AG04449 (cell line): ENCODE data around the gene SKA1.

Source experiments
- CTCF ChIA-PET: fragments of 350-600 bp; formaldehyde crosslinking; extraction: SDS; loops from one replicate; lab custom pipeline; 2021; ENCODE audit warnings: antibody characterized with exemption; lab: Yijun Ruan, JAX
- POLR2A ChIA-PET: fragments of 400-600, 350-600 bp; formaldehyde crosslinking; extraction: SDS; loops from one replicate; lab custom pipeline; 2020; ENCODE audit warnings: antibody characterized with exemption, inconsistent platforms; lab: Yijun Ruan, JAX
- DNase-seq: peaks from one replicate; pipeline ENCODE4 v3.0.0-alpha.2; 2010; ENCODE audit warnings: low read depth, low spot score
- H3K4me3 ChIP-seq: 2 replicates; pipeline ENCODE4 v1.5.1; 2011; ENCODE audit warnings: low read depth, mild to moderate bottlenecking, control low read depth, low read length
- TF ChIP-seq, protein P1 (sequence below): IDR thresholded peaks from one replicate; pipeline ENCODE4 v1.5.1; 2011; ENCODE audit warnings: mild to moderate bottlenecking, moderate library complexity, low read length, control low read depth, inconsistent platforms; ENCODE audit not compliant: insufficient read depth; ENCODE audit errors: missing control alignments

The SKA1 gene

DNA sequence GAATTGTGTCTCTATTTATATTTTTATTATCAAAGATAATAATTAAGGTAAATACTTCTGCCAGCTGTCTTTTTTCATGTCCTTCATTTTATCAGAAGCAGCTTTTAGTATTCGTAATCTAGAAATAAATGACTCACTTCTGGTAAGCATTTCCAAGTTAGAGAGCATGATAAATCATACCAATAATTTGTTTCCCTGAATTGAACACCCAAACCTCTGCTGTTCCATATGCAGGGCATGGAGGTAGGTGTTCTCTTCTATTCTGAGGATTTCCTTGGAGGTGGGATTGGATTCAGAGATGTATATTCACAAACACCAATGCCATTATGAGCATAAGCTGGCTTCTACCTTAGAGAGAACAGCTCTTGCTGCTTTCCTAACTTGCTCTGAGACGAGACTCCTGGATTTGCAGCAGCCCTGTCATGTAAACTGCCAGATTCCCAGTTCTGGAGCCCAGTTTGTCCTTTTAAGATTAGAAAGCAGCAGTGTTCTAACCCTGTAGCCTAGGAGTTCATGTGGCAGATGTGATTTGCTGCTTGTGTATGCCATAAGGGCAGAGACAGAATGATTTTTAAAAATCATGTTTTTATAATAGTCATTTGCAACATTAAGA, 47.5 kb downstream of the SKA1 start:
- H3K4me3 ChIP-seq, result no peak overlapping the region
- CTCF ChIA-PET, result interaction anchor here (1.3 kb wide), 1 partner anchor 10 kb away, joined by 3 read pairs; no protein-coding TSS in a partner anchor
- POLR2A ChIA-PET, result no interaction called here
- TF ChIP-seq, protein P1, sequence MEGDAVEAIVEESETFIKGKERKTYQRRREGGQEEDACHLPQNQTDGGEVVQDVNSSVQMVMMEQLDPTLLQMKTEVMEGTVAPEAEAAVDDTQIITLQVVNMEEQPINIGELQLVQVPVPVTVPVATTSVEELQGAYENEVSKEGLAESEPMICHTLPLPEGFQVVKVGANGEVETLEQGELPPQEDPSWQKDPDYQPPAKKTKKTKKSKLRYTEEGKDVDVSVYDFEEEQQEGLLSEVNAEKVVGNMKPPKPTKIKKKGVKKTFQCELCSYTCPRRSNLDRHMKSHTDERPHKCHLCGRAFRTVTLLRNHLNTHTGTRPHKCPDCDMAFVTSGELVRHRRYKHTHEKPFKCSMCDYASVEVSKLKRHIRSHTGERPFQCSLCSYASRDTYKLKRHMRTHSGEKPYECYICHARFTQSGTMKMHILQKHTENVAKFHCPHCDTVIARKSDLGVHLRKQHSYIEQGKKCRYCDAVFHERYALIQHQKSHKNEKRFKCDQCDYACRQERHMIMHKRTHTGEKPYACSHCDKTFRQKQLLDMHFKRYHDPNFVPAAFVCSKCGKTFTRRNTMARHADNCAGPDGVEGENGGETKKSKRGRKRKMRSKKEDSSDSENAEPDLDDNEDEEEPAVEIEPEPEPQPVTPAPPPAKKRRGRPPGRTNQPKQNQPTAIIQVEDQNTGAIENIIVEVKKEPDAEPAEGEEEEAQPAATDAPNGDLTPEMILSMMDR, result no peak
- no peak for DNase-seq

DNA sequence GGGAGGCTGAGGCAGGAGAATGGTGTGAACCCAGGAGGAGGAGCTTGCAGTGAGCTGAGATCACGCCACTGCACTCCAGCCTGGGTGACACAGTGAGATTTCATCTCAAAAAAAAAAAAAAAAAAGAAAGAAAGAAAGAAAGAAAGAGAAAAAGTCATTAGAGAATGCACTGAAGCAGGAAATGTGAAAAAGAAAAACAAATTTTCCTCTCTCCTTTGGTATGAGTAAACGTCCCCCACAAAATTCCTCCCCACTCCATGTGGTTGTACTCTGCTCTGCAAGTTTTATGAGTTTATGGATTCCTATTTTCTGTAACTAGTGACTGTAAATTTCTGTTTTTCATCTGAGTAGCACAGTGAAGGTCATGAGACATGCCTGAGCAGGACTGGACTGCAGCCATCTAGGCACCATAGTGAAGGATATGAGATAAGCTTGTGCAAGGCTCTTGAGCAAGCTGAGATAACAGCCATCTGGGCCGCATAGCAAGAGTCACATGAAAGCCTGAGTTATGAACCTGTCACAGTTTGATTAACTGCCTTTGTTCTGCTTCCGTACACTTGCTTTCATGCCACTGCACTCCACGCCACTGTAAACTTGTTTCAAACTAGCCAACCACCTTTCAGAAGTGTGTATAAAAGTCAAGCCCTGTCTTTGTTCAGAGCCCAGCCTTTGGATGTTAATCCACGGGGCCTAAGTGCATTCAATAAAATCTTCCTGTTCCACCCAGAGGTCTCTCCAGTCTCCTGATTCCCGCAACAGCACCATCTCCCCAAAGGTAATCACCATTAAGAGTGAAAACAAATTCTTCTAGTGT, 50.2 kb downstream of the SKA1 start:
- CTCF ChIA-PET, result no interaction called here

DNA sequence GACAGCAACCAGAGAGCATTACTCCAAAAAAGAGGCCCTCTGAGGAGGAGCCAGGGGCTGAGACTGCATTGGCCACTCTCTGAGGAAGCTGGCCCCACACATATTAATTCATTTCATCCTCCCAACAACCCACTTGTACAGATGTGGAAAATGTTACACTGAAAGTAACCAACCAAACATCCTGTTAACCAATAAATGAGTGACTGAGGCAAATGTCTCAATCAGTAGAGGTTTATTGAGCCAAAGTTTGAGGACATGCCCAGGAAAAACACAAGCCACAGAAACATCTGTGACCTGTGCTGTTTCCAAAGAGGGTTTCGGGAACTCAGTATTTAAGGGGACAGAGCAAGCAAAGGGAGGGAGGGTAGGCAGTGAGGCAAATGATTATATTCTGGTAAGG, 53.0 kb downstream of the SKA1 start:
- H3K4me3 ChIP-seq, result no peak overlapping the region
- TF ChIP-seq, protein P1, result no peak
- ChIA-PET CTCF (interaction anchor here (1.2 to 2.9 kb wide), 6 partner anchors 8 to 225 kb away, joined by 3 to 16 read pairs (median 10); no protein-coding TSS in a partner anchor), POLR2A (no interaction called here)
- no peak for DNase-seq

More for the DNA sequence above, 50.2 kb downstream of the SKA1 start:
- H3K4me3 ChIP-seq, result no peak overlapping the region
- POLR2A ChIA-PET, result no interaction called here
- DNase-seq, result no peak
- TF ChIP-seq, protein P1, result no peak

DNA sequence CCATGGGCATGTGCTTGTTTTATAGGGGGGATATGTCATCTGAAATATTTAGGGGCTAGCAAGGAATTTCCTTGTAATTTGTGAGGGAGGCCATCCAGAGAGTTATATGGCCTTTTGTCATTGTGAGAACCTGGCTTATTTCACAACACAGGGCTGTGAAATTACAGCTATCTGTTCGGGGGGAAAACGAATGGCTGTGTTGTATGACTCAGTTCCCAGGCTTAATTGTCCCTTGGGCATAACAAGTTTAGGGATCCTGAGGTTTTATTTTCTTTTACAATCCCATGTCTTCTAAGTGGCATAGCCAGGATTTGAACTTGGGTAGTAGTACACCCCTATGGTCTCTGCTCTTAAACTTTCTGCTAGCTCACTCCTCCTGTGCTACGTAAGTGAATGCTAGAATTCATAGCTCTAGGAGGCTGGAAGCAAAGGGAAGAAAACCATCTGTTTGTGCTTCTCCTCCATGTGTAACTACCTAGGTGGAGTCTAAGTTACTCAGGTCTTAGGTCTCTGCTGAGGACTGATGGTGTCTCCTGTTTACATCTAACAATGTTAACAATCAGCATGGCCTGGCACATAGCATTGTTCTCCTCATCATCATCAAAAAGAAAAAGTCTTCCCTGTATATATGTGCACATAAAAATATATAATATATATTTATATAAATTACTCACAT, 53.8 kb downstream of the SKA1 start:
- no peak overlapping the region for H3K4me3 ChIP-seq
- no peak for DNase-seq
- ChIA-PET CTCF (interaction anchor here (0.9 to 2.9 kb wide), 11 partner anchors 9 to 226 kb away, joined by 3 to 16 read pairs (median 5); partner anchors contain the start of gene SKA1), POLR2A (no interaction called here)
- TF ChIP-seq, protein P1, result no peak

DNA sequence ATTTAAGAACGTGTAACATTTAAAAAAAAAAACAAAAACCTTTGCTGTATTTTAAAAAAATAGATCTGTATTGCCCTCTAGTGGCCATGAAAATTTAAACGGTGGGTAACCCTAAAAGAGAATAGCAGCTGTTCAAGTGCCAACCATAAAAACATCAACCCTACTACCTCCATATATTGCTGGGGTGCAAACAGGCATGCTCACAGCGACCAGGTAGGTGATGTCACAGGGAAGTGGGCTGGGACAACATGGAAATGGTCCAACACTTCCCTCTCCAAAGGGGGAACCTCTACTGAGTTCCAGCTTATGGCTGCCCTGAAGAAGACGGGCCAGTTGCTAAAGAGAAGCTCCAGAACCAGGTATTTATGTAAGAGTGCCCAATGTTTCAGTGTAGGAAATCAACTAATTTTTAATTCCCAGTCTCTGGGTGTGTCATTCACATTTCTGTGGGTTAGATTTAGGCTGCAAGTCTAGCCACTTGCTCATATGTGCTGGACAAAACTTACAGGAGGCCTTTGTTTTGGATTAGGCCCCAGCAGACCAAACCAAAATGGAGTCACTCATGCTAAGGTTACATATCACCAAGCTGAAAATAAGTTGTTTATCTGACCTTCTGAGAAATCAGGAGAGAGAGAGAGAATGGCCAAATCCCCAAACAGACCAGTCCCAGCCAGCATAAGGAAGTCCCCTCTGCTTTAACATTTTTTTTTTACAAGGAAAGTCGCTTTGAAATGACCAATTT, 54.5 kb downstream of the SKA1 start:
- CTCF ChIA-PET, result interaction anchor here (0.9 to 2.9 kb wide), 13 partner anchors 9 to 246 kb away, joined by 3 to 16 read pairs (median 5); partner anchors contain the start of genes CFAP53 and SKA1
- POLR2A ChIA-PET, result no interaction called here
- TF ChIP-seq, protein P1, result peak; percentile 5

More for the DNA sequence above, 54.5 kb downstream of the SKA1 start:
- no peak for DNase-seq
- H3K4me3 ChIP-seq, result no peak overlapping the region
